Suprapubic skin (tissue), 4 donors: ENCODE data around the gene WFDC10B. TPM values are rescaled to one million over a fixed set of nuclear protein-coding genes. Genes with fewer than 3 reads are reported as not detected.

ENCODE experiments used
- DNase-seq, 2 donors: peaks; one replicate each; pipeline ENCODE4 v3.0.0-alpha.2; 2019; ENCODE audit warnings: low spot score in 2 of 2
- H3K27ac ChIP-seq: fragments of 200-600 bp; sonication (generic); one replicate; pipeline ENCODE4 v1.5.1; 2019
- H3K27me3 ChIP-seq: fragments of 200-600 bp; sonication (generic); one replicate; pipeline ENCODE4 v1.5.1; 2019
- H3K36me3 ChIP-seq: fragments of 200-600 bp; sonication (generic); one replicate; pipeline ENCODE4 v1.5.1; 2019
- H3K4me1 ChIP-seq: fragments of 200-600 bp; sonication (generic); one replicate; pipeline ENCODE4 v1.5.1; 2019
- H3K4me3 ChIP-seq: fragments of 200-600 bp; sonication (generic); one replicate; pipeline ENCODE4 v1.5.1; 2019; ENCODE audit warnings: mild to moderate bottlenecking
- H3K9me3 ChIP-seq: fragments of 200-600 bp; sonication (generic); one replicate; pipeline ENCODE4 v1.5.1; 2019
- CTCF ChIP-seq, 2 donors: fragments of 200-600 bp in 1 of 2; fragments of 450-650 bp in 1 of 2; sonication (generic) in 1 of 2; IDR thresholded peaks; one replicate each; pipeline ENCODE4 v1.5.1; 2016 to 2019; ENCODE audit warnings: antibody characterized with exemption in 2 of 2, mild to moderate bottlenecking in 1 of 2, moderate library complexity in 1 of 2
- EP300 ChIP-seq: sonication (generic); formaldehyde crosslinking; IDR thresholded peaks from one replicate; pipeline ENCODE4 v1.6.1; 2017; ENCODE audit warnings: antibody characterized with exemption
- POLR2A ChIP-seq, 2 donors: fragments of 450-650 bp; IDR thresholded peaks; one replicate each; pipeline ENCODE4 v1.6.1; 2017; ENCODE audit warnings: antibody characterized with exemption in 2 of 2, mild to moderate bottlenecking in 2 of 2, moderate library complexity in 2 of 2
- POLR2AphosphoS5 ChIP-seq, 3 donors: sonication (generic); formaldehyde crosslinking; IDR thresholded peaks; one replicate each; pipeline ENCODE4 v1.6.1; 2017; ENCODE audit warnings: antibody characterized with exemption in 3 of 3
- WGBS: methylation state at CpG from one replicate; pipeline ENCODE4 v1.1.5; 2018; 5-methylcytosine and 5-hydroxymethylcytosine counted together
- total RNA-seq, 4 donors: library from RNA; depleted of rRNA; stranded (reverse); fragments of >200 nt; gene quantifications; one replicate each; pipeline ENCODE4 v1.1.0, GENCODE V29; 2016

The WFDC10B gene
- total RNA-seq, 4 donors from 2014 or later, result not detected

DNA sequence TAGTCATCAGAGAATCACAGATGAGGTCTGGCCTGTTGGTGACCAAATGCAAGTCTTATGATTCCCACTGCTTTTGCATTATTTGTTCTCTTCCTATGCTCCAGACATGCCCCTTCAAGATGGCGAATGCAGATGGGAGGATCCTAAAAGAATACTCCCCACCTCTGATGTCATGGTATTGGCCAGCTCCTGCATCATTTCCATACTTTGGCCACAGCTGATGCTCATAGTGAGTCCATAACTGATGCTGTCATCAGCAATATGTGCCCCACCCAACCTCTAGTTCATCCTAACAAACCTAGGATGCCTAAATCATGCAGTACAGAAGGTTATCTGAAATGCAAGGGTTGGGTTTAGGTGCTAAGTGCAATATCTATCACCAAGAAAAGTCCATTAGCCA, 68.3 kb downstream of the WFDC10B start:
- no peaks in the 10 kb centered on the region for H3K4me1 ChIP-seq
- no peaks in the 10 kb centered on the region for H3K9me3 ChIP-seq
- no peak for DNase-seq
- H3K36me3 ChIP-seq, result no peaks in the 10 kb centered on the region
- H3K27ac ChIP-seq, result no peak overlapping the region
- H3K27me3 ChIP-seq, result peaks cover 12% of the 10 kb centered on the region
- no peak overlapping the region for H3K4me3 ChIP-seq
- TF ChIP-seq POLR2AphosphoS5 (IDR thresholded peaks at IDR 0.05) (no peak), EP300 (no peak), CTCF (IDR thresholded peaks at IDR 0.05) (no peak), POLR2A (IDR thresholded peaks at IDR 0.05) (no peak)
- 100% methylated on average over 1 of the region's 1 CpG for WGBS

Other genes starting within 250 kb of the WFDC10B start
- 10 to 100 TPM; 29.6 to 58.0 (median 34.1) TPM for gene WFDC2, start 235.3 kb downstream of the WFDC10B start, total RNA-seq
- 1 to 10 TPM in 1 of 4 donors, not detected in 3; 3.2 TPM for gene SPINT3, start 189.4 kb downstream of the WFDC10B start, total RNA-seq
- gene WFDC6, start 165.5 kb downstream of the WFDC10B start, total RNA-seq, result 1 to 10 TPM in 1 of 4 donors, not detected in 3; 1.6 TPM
- under 1 TPM in 1 of 4 donors, not detected in 3; 0.42 TPM for gene EPPIN, start 157.6 kb downstream of the WFDC10B start, total RNA-seq
- not detected for gene WFDC8, start 125.7 kb downstream of the WFDC10B start, total RNA-seq
- not detected for gene WFDC10A, start 75.3 kb downstream of the WFDC10B start, total RNA-seq
- gene WFDC9, start 73.7 kb downstream of the WFDC10B start, total RNA-seq, result not detected
- gene WFDC11, start 34.8 kb downstream of the WFDC10B start, total RNA-seq, result not detected
- gene WFDC13, start 3.0 kb downstream of the WFDC10B start, total RNA-seq, result not detected
- not detected for gene SPINT4, start 17.3 kb upstream of the WFDC10B start, total RNA-seq
- 10 to 100 TPM in 2 of 4 donors, 1 to 10 TPM in 2; 1.2 to 34.8 (median 17.6) TPM for gene WFDC3, start 86.9 kb upstream of the WFDC10B start, total RNA-seq
- 10 to 100 TPM; 18.7 to 59.6 (median 30.5) TPM for gene DNTTIP1, start 86.9 kb upstream of the WFDC10B start, total RNA-seq
- 10 to 100 TPM in 3 of 4 donors, 1 to 10 TPM in 1; 9.0 to 25.4 (median 20.7) TPM for gene UBE2C, start 107.6 kb upstream of the WFDC10B start, total RNA-seq
- gene TNNC2, start 122.3 kb upstream of the WFDC10B start, total RNA-seq, result 1 to 10 TPM in 1 of 4 donors, under 1 TPM in 1, not detected in 2; 0.91 to 1.6 TPM
- 100 to 1,000 TPM; 106 to 161 (median 143) TPM for gene SNX21, start 128.8 kb upstream of the WFDC10B start, total RNA-seq
- 10 to 100 TPM; 34.4 to 62.0 (median 44.3) TPM for gene ACOT8, start 152.4 kb upstream of the WFDC10B start, total RNA-seq
- 1 to 10 TPM; 2.1 to 4.6 (median 3.6) TPM for gene ZSWIM3, start 152.6 kb upstream of the WFDC10B start, total RNA-seq
- gene ZSWIM1, start 176.2 kb upstream of the WFDC10B start, total RNA-seq, result 10 to 100 TPM in 3 of 4 donors, 1 to 10 TPM in 1; 9.7 to 18.4 (median 15.0) TPM
- 10 to 100 TPM in 1 of 4 donors, 1 to 10 TPM in 2, not detected in 1; 1.9 to 12.9 (median 6.4) TPM for gene SPATA25, start 182.6 kb upstream of the WFDC10B start, total RNA-seq
- gene NEURL2, start 186.2 kb upstream of the WFDC10B start, total RNA-seq, result 10 to 100 TPM in 1 of 4 donors, 1 to 10 TPM in 3; 4.2 to 11.5 (median 5.7) TPM
- gene CTSA, start 186.3 kb upstream of the WFDC10B start, total RNA-seq, result 100 to 1,000 TPM in 3 of 4 donors, 10 to 100 TPM in 1; 95.5 to 133 (median 120) TPM
- 100 to 1,000 TPM in 1 of 4 donors, 10 to 100 TPM in 3; 49.2 to 138 (median 70.4) TPM for gene PLTP, start 207.1 kb upstream of the WFDC10B start, total RNA-seq
- gene PCIF1, start 229.7 kb upstream of the WFDC10B start, total RNA-seq, result 10 to 100 TPM; 37.2 to 70.3 (median 42.4) TPM